Left lobe of liver (tissue), 2 donors: Measurements from ENCODE around the gene SAMD5. TPM values are rescaled to one million over a fixed set of nuclear protein-coding genes. Genes with fewer than 3 reads are reported as not detected.

Source experiments
- ATAC-seq: fragments of 200-7000 bp; cut with Tn5 transposase; one replicate; pipeline ENCODE4 v1.9.1; 2020; ENCODE audit warnings: mild to moderate bottlenecking, moderate library complexity
- DNase-seq: peaks from one replicate; pipeline ENCODE4 v3.0.0-alpha.2; 2020; ENCODE audit warnings: low spot score
- total RNA-seq: library from RNA; stranded (reverse); gene quantifications from one replicate; pipeline ENCODE4 v1.2.1, GENCODE V29; 2021
- donor health status: DM: no; HTN: no; CAD: no; lungs with moderate emphysema.
- donor health status: DM: no; HTN: yes; CAD: no.

SAMD5 gene
- total RNA-seq, 1 donor from 2014 or later: 12.0 TPM

DNA sequence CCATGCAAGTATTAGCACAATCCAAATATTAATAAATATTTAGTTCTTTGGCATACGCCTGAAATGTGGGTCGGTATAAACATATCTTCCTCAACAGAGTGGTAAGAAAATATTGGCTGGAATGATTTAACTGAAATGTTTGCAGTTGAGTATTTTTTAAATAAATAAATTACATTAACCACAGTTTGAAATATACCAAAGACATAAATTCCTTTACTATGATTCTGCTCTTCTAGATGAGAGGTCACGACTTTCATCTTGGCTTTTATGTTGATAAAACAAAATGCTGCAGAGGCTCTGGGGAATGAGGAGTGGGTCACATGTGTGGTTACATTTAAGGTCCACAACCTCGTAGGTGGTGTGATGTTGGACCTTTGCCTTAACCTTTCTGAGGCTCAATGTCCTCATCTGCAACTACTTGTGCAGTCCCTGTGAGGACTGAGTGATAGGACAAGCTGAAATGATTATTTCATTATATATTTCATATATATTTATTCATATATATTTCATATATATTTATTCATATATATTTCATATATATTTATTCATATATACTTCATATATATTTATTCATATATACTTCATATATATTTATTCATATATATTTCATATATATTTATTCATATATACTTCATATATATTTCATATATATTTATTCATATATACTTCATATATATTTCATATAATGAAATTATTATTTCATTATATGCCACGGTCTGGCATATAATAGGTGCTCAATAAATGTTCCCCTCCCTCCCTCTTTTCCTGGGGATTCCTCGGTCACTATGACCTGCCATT, 107.4 kb downstream of the SAMD5 start:
- DNase-seq (no peak), ATAC-seq (no peak)

GRCh38 chr6:147617366-147617765, 108.9 kb downstream of the SAMD5 start:
- DNase-seq (no peak), ATAC-seq (no peak)

DNA sequence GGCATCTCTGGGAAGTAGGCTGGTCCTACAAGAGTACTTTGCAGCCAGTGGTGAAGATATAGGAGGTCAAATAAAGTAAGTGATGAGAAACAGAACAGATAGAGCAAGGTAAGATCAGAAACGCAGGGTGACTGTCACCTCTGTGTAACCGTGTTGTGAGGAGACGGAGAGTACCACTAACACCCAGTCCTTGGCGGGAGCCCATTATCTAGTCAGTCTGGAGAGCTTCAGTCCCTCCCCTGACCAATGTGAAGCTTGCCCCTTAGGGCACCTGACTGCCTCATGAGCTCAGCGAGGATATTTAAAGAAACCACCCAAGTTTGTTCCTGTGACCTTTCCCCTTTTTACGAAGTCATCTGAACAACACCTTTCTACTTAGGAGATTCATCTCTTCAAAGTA, 110.0 kb downstream of the SAMD5 start:
- no peak for DNase-seq
- ATAC-seq: no peak

GRCh38 chr6:147618927-147619326, 110.4 kb downstream of the SAMD5 start:
- DNase-seq: no peak
- ATAC-seq: no peak
